Gastroesophageal sphincter (tissue), 4 donors: ENCODE measurements around the gene MATN4. TPM values are rescaled to one million over a fixed set of nuclear protein-coding genes. Genes with fewer than 3 reads are reported as not detected.

Experiments used
- ATAC-seq: fragments of 150-250 bp; one replicate; pipeline ENCODE4 v1.9.1; 2016; ENCODE audit warnings: mild to moderate bottlenecking, moderate library complexity
- H3K27ac ChIP-seq, 4 donors: fragments of 200-600 bp; sonication (generic) in 3 of 4; 1 replicate in 3 of 4; 2 replicates in 1 of 4; pipeline ENCODE4 v1.5.1; 2016 to 2019
- H3K27me3 ChIP-seq: fragments of 200-600 bp; sonication (generic); one replicate; pipeline ENCODE4 v1.5.1; 2019
- H3K36me3 ChIP-seq, 2 donors: fragments of 200-600 bp; sonication (generic); one replicate each; pipeline ENCODE4 v1.5.1; 2019; ENCODE audit warnings: control low read depth in 1 of 2
- H3K4me1 ChIP-seq, 3 donors: fragments of 200-600 bp; sonication (generic); 1 replicate in 2 of 3; 2 replicates in 1 of 3; pipeline ENCODE4 v1.5.1; 2016 to 2019; ENCODE audit warnings: control low read depth in 2 of 3
- H3K4me3 ChIP-seq, 2 donors: fragments of 200-600 bp; sonication (generic); one replicate each; pipeline ENCODE4 v1.5.1; 2019; ENCODE audit warnings: mild to moderate bottlenecking in 1 of 2, moderate library complexity in 1 of 2
- H3K9me3 ChIP-seq, 3 donors: fragments of 200-600 bp; sonication (generic); one replicate each; pipeline ENCODE4 v1.5.1; 2017 to 2019; ENCODE audit warnings: control low read depth in 2 of 3
- EP300 ChIP-seq: sonication (generic); formaldehyde crosslinking; IDR thresholded peaks from one replicate; pipeline ENCODE4 v1.6.1; 2017; ENCODE audit warnings: antibody characterized with exemption, mild to moderate bottlenecking
- POLR2A ChIP-seq, 2 donors: fragments of 450-650 bp; IDR thresholded peaks; one replicate each; pipeline ENCODE4 v1.6.1; 2017; ENCODE audit warnings: antibody characterized with exemption in 2 of 2, mild to moderate bottlenecking in 2 of 2, moderate library complexity in 1 of 2
- POLR2AphosphoS5 ChIP-seq: sonication (generic); formaldehyde crosslinking; IDR thresholded peaks from one replicate; pipeline ENCODE4 v1.6.1; 2017; ENCODE audit warnings: antibody characterized with exemption
- WGBS, 2 donors: methylation state at CpG; one replicate each; pipeline ENCODE4 v1.1.5; 2018; ENCODE audit warnings: low coverage in 1 of 2; 5-methylcytosine and 5-hydroxymethylcytosine counted together
- total RNA-seq, 4 donors: library from RNA; depleted of rRNA; stranded (reverse); fragments of >200 nt; gene quantifications; one replicate each; pipeline ENCODE4 v1.1.0, GENCODE V29; 2016
- TF ChIP-seq, protein P1 (sequence below), 4 experiments: fragments of 200-600 bp in 2 of 4; fragments of 450-650 bp in 2 of 4; sonication (generic) in 1 of 4; IDR thresholded peaks; one replicate each; pipeline ENCODE4 v1.5.1; 2017 to 2019; ENCODE audit warnings: antibody characterized with exemption in 4 of 4, mild to moderate bottlenecking in 2 of 4, moderate library complexity in 2 of 4

The MATN4 gene
- total RNA-seq, 4 donors from 2014 or later, result not detected

DNA sequence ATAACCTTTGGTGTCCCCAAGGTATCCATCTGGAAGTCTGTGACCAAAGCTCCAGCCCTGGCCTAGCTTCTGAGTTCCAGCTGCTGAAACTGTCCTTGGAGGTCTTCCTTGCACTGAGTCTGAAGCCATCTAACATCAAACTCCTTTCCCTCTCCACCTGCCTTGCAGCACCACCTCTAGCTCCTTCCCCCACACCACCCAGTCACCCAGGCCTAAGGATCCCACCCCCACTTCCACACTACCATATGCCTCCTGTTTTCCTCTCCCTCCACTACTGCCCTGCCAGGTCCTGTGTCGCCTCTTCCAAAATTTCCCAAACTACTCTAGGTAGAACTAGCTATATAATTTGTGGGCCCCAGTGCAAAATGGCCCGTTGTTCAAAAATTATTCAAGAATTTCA, 10.8 kb upstream of the MATN4 start:
- no peak overlapping the region for H3K27ac ChIP-seq
- H3K27me3 ChIP-seq, result peaks cover 42% of the 10 kb centered on the region
- TF ChIP-seq, protein P1, sequence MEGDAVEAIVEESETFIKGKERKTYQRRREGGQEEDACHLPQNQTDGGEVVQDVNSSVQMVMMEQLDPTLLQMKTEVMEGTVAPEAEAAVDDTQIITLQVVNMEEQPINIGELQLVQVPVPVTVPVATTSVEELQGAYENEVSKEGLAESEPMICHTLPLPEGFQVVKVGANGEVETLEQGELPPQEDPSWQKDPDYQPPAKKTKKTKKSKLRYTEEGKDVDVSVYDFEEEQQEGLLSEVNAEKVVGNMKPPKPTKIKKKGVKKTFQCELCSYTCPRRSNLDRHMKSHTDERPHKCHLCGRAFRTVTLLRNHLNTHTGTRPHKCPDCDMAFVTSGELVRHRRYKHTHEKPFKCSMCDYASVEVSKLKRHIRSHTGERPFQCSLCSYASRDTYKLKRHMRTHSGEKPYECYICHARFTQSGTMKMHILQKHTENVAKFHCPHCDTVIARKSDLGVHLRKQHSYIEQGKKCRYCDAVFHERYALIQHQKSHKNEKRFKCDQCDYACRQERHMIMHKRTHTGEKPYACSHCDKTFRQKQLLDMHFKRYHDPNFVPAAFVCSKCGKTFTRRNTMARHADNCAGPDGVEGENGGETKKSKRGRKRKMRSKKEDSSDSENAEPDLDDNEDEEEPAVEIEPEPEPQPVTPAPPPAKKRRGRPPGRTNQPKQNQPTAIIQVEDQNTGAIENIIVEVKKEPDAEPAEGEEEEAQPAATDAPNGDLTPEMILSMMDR (IDR thresholded peaks at IDR 0.05), result no peak
- no peak for TF ChIP-seq POLR2AphosphoS5
- TF ChIP-seq POLR2A (IDR thresholded peaks at IDR 0.05), result no peak
- no peak for TF ChIP-seq EP300
- WGBS, 2 donors, result 100% methylated on average over 2 of the region's 2 CpGs; no CpG with 5 or more reads in 1 of the 2 donors
- ATAC-seq, result no peak
- no peaks in the 10 kb centered on the region for H3K36me3 ChIP-seq
- H3K4me1 ChIP-seq, result peaks cover 0 to 12% (median 0%) of the 10 kb centered on the region in 3 donors
- H3K9me3 ChIP-seq, result no peaks in the 10 kb centered on the region
- no peak overlapping the region for H3K4me3 ChIP-seq

GRCh38 chr20:45318386-45318939, 10.4 kb upstream of the MATN4 start:
- ATAC-seq, result no peak
- TF ChIP-seq EP300, result no peak
- TF ChIP-seq, protein P1 (IDR thresholded peaks at IDR 0.05), result no peak
- TF ChIP-seq POLR2AphosphoS5, result no peak
- TF ChIP-seq POLR2A (IDR thresholded peaks at IDR 0.05), result no peak
- H3K4me1 ChIP-seq, result peaks cover 0 to 12% (median 0%) of the 10 kb centered on the region in 3 donors
- H3K27ac ChIP-seq, result no peak overlapping the region
- H3K9me3 ChIP-seq, result no peaks in the 10 kb centered on the region
- 73 to 100% methylated on average over 2 to 7 of the region's 7 CpGs for WGBS, 2 donors
- H3K4me3 ChIP-seq, result no peak overlapping the region
- H3K36me3 ChIP-seq, result no peaks in the 10 kb centered on the region
- peaks cover 46% of the 10 kb centered on the region for H3K27me3 ChIP-seq

GRCh38 chr20:45317826-45318225, 9.7 kb upstream of the MATN4 start:
- 60% methylated on average over 2 of the region's 3 CpGs; no CpG with 5 or more reads in 1 of the 2 donors for WGBS, 2 donors

DNA sequence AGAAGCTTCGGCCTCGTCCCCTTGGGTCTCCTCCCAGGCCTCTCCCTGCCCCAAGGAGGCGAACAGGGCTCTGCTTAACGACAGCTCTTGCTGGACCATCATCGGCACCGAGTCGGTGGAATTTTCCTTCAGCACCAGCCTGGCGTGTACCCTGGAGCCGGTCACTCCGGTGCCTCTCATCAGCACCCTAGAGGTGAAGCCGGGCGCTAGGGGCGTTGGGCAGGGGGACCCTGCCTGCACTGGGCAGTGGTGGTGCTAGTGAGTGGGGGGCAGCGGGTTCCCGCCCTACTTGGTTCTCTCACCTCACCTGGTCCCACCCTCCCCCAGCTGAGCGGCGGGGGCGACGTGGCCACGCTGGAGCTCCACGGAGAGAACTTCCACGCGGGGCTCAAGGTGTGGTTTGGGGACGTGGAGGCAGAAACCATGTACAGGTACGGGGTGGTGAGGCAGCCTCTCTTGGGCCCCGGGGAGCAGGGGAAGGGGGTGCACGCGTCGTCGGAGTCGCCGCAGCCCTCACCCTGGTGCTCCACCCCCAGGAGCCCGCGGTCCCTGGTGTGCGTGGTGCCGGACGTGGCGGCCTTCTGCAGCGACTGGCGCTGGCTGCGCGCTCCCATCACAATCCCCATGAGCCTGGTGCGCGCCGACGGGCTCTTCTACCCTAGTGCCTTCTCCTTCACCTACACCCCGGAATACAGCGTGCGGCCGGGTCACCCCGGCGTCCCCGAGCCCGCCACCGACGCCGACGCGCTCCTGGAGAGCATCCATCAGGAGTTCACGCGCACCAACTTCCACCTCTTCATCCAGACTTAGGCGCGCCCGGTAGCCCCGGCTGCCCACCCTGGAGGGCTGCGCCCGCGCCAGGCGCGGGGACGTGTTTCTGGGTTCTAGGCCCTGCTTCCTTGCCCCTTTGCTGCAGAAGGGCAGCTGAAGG, 8.3 kb upstream of the MATN4 start:
- Histone ChIP-seq H3K9me3 (no peaks in the 10 kb centered on the region), H3K27ac (no peak overlapping the region), H3K4me3 (no peak overlapping the region), H3K4me1 (peaks cover 0 to 16% (median 0%) of the 10 kb centered on the region in 3 donors), H3K36me3 (no peaks in the 10 kb centered on the region), H3K27me3 (peaks cover 65% of the 10 kb centered on the region)
- 30% methylated on average over 4 of the region's 71 CpGs; no CpG with 5 or more reads in 1 of the 2 donors for WGBS, 2 donors
- ATAC-seq, result no peak
- no peak for TF ChIP-seq POLR2A (IDR thresholded peaks at IDR 0.05)
- no peak for TF ChIP-seq POLR2AphosphoS5

More at GRCh38 chr20:45317826-45318225, 9.7 kb upstream of the MATN4 start:
- ATAC-seq, result no peak
- Histone ChIP-seq H3K4me1 (peaks cover 0 to 12% (median 0%) of the 10 kb centered on the region in 3 donors), H3K27ac (no peak overlapping the region), H3K27me3 (peaks cover 53% of the 10 kb centered on the region), H3K4me3 (no peak overlapping the region), H3K36me3 (no peaks in the 10 kb centered on the region), H3K9me3 (no peaks in the 10 kb centered on the region)
- TF ChIP-seq EP300, result no peak
- no peak for TF ChIP-seq POLR2A (IDR thresholded peaks at IDR 0.05)

GRCh38 chr20:45315672-45316071, 7.6 kb upstream of the MATN4 start:
- H3K4me3 ChIP-seq, result no peak overlapping the region
- TF ChIP-seq POLR2A (IDR thresholded peaks at IDR 0.05) (no peak), POLR2AphosphoS5 (no peak), EP300 (no peak)
- TF ChIP-seq, protein P1 (IDR thresholded peaks at IDR 0.05), result no peak
- no peaks in the 10 kb centered on the region for H3K36me3 ChIP-seq
- H3K27ac ChIP-seq, result no peak overlapping the region
- ATAC-seq, result no peak
- 80 to 89% methylated on average over 2 to 3 of the region's 4 CpGs for WGBS, 2 donors
- H3K4me1 ChIP-seq, result peaks cover 0 to 17% (median 0%) of the 10 kb centered on the region in 3 donors
- H3K9me3 ChIP-seq, result no peaks in the 10 kb centered on the region
- H3K27me3 ChIP-seq, result peaks cover 72% of the 10 kb centered on the region
